HG02763 (cell line): ENCODE results near the gene GRK7.
"Not testable (repeated sequence)": the region's sequence is repeated elsewhere in the genome, so short reads cannot be mapped to it uniquely, and the experiment has no call there.

ENCODE experiments used
- ATAC-seq: cut with Tn5 transposase; IDR thresholded peaks from one replicate; pipeline ENCODE4 v1.9.1; 2021; ENCODE audit warnings: mild to moderate bottlenecking, moderate library complexity; ENCODE audit not compliant: unreplicated experiment

GRK7 gene

GRCh38 chr3:141753399-141753798, 9.8 kb upstream of the GRK7 start:
- ATAC-seq = no peak

DNA sequence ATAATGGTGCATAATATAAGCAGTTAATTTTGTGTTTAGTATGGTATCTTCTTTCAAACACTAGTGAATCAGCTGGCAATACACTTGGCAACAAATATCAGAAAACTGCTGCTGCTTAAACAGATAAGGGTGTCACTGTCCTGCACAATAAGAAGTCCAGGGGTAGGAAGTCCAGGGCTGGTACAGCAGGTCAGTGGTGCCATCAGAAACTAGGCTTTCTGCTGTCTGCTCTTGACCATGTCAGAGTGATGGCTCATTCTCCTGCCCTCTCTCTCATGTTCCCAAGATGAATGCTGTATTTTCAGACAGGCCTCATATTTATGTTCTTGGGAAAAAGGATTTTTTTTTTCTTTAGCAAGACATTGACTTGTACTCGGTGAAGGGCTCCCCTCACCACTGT, 9.2 kb upstream of the GRK7 start:
- ATAC-seq = no peak

- ATAC-seq = not testable (repeated sequence)
Measured at GRCh38 chr3:141762552-141762951, 656 bp upstream of the GRK7 start.

DNA sequence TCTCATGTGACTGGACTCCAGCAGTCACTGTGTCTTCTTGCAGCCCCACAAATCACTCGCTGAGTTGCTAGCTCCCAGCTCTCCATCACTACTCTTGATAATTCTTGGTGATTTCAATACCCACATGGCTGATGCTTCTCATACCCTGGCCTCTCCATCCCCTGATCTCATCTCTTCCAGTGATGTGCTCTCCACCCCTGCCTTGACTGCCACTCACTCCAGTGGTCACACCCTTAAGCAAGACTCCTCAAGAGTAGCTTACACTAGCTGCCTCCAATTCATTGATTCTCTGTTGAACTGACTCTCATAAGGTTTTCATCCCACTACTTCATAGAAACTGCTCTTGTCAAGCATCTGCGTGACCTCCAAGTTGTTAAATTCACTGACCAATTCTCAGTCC, 837 bp downstream of the GRK7 start:
- ATAC-seq = no peak

GRCh38 chr3:141764465-141764864, 1.3 kb downstream of the GRK7 start:
- ATAC-seq = no peak

- no peak for ATAC-seq
Measured at GRCh38 chr3:141764986-141765385, 1.8 kb downstream of the GRK7 start.

GRCh38 chr3:141767066-141767465, 3.9 kb downstream of the GRK7 start:
- ATAC-seq = no peak

- ATAC-seq = no peak
Measured at GRCh38 chr3:141769221-141769894, 6.2 kb downstream of the GRK7 start.

DNA sequence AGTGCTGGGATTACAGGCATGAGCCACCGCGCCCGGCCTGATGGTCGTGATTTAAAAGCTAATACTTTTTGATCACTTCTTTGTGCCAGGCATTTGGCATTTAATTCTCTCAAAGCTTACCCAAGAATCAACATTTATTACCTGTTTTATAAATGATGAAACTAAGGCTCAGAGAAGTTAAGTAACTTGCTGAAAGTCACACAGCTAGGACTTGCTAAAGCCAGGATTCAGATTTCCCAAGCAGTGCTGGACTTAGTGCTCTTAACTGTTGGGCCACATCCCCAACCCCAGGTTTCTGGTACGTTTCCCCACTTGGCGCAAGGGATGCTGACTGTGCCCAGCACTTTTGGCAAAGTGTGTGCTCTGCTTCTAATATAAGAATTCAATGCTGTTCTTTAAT, 10.5 kb downstream of the GRK7 start:
- ATAC-seq = no peak

DNA sequence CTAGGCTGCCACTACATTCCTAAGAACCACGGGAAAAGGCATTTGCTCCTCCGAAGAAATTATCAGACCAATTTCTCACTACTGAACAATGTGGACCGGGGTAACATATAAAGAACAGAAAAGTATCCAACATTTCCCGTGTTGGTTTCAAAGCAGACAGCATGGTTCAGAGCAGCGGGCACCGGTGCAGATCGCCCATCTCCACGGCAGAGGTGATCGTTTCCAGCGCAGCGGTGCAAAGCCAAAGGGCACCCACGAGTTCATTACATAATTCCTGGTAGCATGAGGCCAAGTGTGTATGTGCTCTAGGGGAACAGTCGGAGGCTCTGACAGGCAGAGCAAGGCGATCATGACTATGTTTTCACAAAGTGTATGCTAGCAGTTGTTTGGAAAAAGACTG, 13.2 kb downstream of the GRK7 start:
- no peak for ATAC-seq

- no peak for ATAC-seq
Measured at GRCh38 chr3:141776885-141777284, 13.7 kb downstream of the GRK7 start.

GRCh38 chr3:141777957-141778813, 15.0 kb downstream of the GRK7 start:
- ATAC-seq = no peak

- no peak for ATAC-seq
Measured at GRCh38 chr3:141779667-141780066, 16.5 kb downstream of the GRK7 start.

DNA sequence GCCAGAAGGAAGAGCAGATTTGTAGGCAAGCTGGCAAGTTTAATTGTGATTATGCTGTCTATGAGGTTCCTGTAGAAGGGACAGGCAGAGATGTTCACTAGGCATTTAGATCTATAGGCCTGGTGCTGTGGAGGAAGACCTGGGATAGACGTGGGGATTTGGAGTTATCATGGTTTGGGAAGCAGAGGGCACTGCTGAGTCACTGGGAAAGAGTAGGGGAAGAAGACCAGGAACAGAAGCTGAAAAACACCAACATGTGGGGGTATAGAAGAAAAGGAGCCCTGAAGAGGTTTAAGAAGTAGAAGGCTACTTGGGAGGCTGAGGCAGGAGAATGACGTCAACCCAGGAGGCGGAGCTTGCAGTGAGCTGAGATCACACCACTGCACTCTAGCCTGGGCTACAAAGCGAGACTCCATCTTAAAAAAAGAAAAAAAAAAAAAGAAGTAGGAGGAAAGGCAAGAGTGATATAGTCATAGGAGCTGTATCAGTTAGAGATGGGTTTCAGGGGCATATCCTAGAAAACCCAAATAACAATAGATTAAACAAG, 19.3 kb downstream of the GRK7 start:
- no peak for ATAC-seq

- no peak for ATAC-seq
Measured at GRCh38 chr3:141783632-141784031, 20.4 kb downstream of the GRK7 start.

DNA sequence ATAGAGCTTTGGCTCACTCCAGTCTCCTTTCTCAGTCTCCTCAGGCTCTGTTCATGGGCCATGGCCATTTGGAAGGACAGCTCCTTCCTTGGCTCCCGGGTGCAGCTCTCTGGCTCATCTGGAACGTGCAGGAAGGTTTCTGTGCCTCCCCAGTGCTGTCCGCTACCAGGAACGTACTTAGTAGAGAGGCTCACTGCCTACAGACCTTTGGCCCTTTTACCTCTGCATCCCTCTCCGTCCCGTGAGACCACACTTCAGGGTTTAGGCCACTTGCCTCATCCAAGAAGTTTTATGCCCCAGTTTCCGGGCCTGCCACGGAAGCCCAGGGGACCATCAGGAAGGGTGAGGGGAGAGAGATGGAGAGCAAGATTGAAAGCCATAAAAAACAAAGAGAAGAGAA, 20.9 kb downstream of the GRK7 start:
- no peak for ATAC-seq

GRCh38 chr3:141784531-141784930, 21.3 kb downstream of the GRK7 start:
- ATAC-seq = no peak

DNA sequence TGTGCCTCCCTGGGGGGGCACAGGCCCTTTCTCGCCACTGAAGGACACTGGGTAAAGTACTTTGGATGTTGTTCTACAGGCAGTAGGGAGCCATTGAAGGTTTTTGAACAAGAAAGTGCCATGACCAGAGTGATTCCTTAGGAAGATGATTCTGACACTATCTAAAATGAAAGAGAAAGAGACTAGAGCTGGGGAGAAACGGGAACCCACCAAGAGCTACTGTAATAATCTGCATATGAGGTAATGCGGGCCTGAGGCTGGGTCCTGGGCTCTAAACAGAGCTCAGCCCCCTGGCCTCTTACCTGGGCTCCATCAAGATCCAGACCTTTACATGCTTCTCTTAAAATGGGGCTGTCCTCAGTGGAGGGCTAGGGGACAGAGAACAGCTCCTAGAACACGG, 24.9 kb downstream of the GRK7 start:
- ATAC-seq = no peak

- ATAC-seq = not testable (repeated sequence)
Measured at GRCh38 chr3:141788750-141789149, 25.5 kb downstream of the GRK7 start.

GRCh38 chr3:141789281-141789680, 26.1 kb downstream of the GRK7 start:
- no peak for ATAC-seq

DNA sequence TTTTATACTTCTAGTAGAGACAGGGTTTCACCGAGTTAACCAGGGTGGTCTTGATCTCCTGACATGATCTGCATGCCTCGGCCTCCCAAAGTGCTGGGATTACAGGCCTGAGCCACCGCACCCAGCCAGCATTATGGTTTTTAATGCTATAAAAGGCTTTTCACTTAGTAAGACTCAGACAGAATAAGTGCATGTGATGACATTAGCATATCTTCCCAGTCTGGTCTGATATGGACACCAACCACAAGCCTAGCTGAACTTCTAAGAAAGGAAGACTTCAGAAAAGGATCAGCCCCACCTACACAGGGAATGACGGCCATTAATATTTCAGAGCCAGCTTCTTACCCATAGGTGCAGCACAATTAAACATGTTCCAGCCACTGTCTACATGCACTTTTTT, 27.0 kb downstream of the GRK7 start:
- no peak for ATAC-seq

GRCh38 chr3:141792495-141792894, 29.3 kb downstream of the GRK7 start:
- no peak for ATAC-seq
